IMR-90 (cell line): ENCODE measurements around the gene SUN5. TPM values are rescaled to one million over a fixed set of nuclear protein-coding genes. Genes with fewer than 3 reads are reported as not detected.

ENCODE experiments used
- ATAC-seq: fragments of 200-7000 bp; cut with Tn5 transposase; 2 replicates; pipeline ENCODE4 v1.9.1; 2020; ENCODE audit warnings: low read depth, mild to moderate bottlenecking, moderate library complexity
- BruUV-seq: library from RNA; stranded (reverse); fragments of 400-500 nt; replicated peaks from 2 replicates; lab custom pipeline; 2021; lab: Mats Ljungman, UMichigan
- CTCF ChIA-PET: fragments of 300-600 bp; formaldehyde crosslinking; extraction: SDS; loops from one replicate; lab custom pipeline; 2021; ENCODE audit warnings: antibody characterized with exemption; lab: Yijun Ruan, JAX
- POLR2A ChIA-PET: fragments of 300-600 bp; sonication (Branson Sonifier 250); formaldehyde crosslinking; loops from one replicate; lab custom pipeline; 2022; ENCODE audit warnings: antibody characterized with exemption; ENCODE audit not compliant: unreplicated experiment; lab: Charles Lee
- DNase-seq: peaks from one replicate; pipeline ENCODE4 v3.0.0; 2013
- H2AFZ ChIP-seq: replicated peaks from 2 replicates; pipeline ENCODE3; 2013; ENCODE audit warnings: low read length, mild to moderate bottlenecking; ENCODE audit not compliant: poor library complexity
- H2AK5ac ChIP-seq: 2 replicates; pipeline ENCODE4 v1.6.1; 2013; ENCODE audit warnings: low read depth, low read length, inconsistent platforms
- H2AK9ac ChIP-seq: replicated peaks from 2 replicates; pipeline ENCODE3; 2013; ENCODE audit warnings: mild to moderate bottlenecking, low read depth, low read length, moderate library complexity; ENCODE audit not compliant: poor library complexity
- H2BK120ac ChIP-seq: 2 replicates; pipeline ENCODE4 v1.6.1; 2013; ENCODE audit warnings: low read depth, low read length, inconsistent platforms
- H2BK15ac ChIP-seq: 3 replicates; pipeline ENCODE4 v1.6.1; 2013; ENCODE audit warnings: low read depth, low read length, inconsistent platforms
- H2BK20ac ChIP-seq: 2 replicates; pipeline ENCODE4 v1.6.1; 2013; ENCODE audit warnings: low read depth, mild to moderate bottlenecking, inconsistent platforms, low read length, moderate library complexity
- H2BK5ac ChIP-seq: 2 replicates; pipeline ENCODE4 v1.6.1; 2013; ENCODE audit warnings: mild to moderate bottlenecking, low read depth, low read length, inconsistent platforms; ENCODE audit not compliant: poor library complexity, severe bottlenecking
- H3K14ac ChIP-seq: replicated peaks from 2 replicates; pipeline ENCODE4 v1.6.1; 2013; ENCODE audit warnings: low read depth, low read length, inconsistent platforms
- H3K18ac ChIP-seq: 2 replicates; pipeline ENCODE4 v1.6.1; 2013; ENCODE audit warnings: low read depth, low read length, control low read depth
- H3K23ac ChIP-seq: 2 replicates; pipeline ENCODE4 v1.6.1; 2013; ENCODE audit warnings: low read depth, low read length, inconsistent platforms
- H3K27ac ChIP-seq: 2 replicates; pipeline ENCODE4 v1.5.1; 2013; ENCODE audit warnings: mild to moderate bottlenecking, control low read depth, low read length; ENCODE audit not compliant: insufficient read depth
- H3K27me3 ChIP-seq: 2 replicates; pipeline ENCODE4 v1.6.1; 2013; ENCODE audit warnings: low read length; ENCODE audit not compliant: control insufficient read depth, insufficient read depth
- H3K36me3 ChIP-seq: 2 replicates; pipeline ENCODE4 v1.6.1; 2013; ENCODE audit warnings: low read length, mixed read lengths; ENCODE audit not compliant: control insufficient read depth, insufficient read depth
- H3K4ac ChIP-seq: 2 replicates; pipeline ENCODE4 v1.6.1; 2013; ENCODE audit warnings: low read depth, low read length, inconsistent platforms
- H3K4me1 ChIP-seq: 2 replicates; pipeline ENCODE4 v1.6.1; 2013; ENCODE audit warnings: low read length, mixed read lengths; ENCODE audit not compliant: control insufficient read depth, insufficient read depth
- H3K4me2 ChIP-seq: 2 replicates; pipeline ENCODE4 v1.6.1; 2013; ENCODE audit warnings: low read depth, mild to moderate bottlenecking, control low read depth, low read length, moderate library complexity
- H3K4me3 ChIP-seq: 2 replicates; pipeline ENCODE4 v1.5.1; 2013; ENCODE audit warnings: low read depth, mild to moderate bottlenecking, control low read depth, low read length, moderate library complexity; ENCODE audit not compliant: insufficient read depth
- H3K56ac ChIP-seq: 2 replicates; pipeline ENCODE4 v1.6.1; 2013; ENCODE audit warnings: low read length, inconsistent platforms; ENCODE audit not compliant: insufficient read depth; ENCODE audit errors: extremely low read depth
- H3K79me1 ChIP-seq, 2 experiments: 2 replicates each; pipeline ENCODE4 v1.6.1; 2013; ENCODE audit warnings: low read length in 2 of 2, inconsistent platforms in 1 of 2, low read depth in 1 of 2
- H3K9ac ChIP-seq: 2 replicates; pipeline ENCODE4 v1.6.1; 2013; ENCODE audit warnings: low read depth, low read length, control low read depth
- H3K9me1 ChIP-seq: 2 replicates; pipeline ENCODE4 v1.6.1; 2013; ENCODE audit warnings: low read length, inconsistent platforms; ENCODE audit not compliant: insufficient read depth
- H3K9me3 ChIP-seq: 2 replicates; pipeline ENCODE4 v1.6.1; 2013; ENCODE audit warnings: low read length; ENCODE audit not compliant: control insufficient read depth, insufficient read depth
- H4K20me1 ChIP-seq: 2 replicates; pipeline ENCODE4 v1.6.1; 2013; ENCODE audit warnings: low read length, inconsistent platforms; ENCODE audit not compliant: insufficient read depth
- H4K5ac ChIP-seq: 2 replicates; pipeline ENCODE4 v1.6.1; 2013; ENCODE audit warnings: mild to moderate bottlenecking, low read depth, low read length, control low read depth
- H4K8ac ChIP-seq, 2 experiments: 2 replicates each; pipeline ENCODE4 v1.6.1; 2013; ENCODE audit warnings: low read depth in 2 of 2, low read length in 2 of 2, control low read depth in 1 of 2, inconsistent platforms in 1 of 2
- H4K91ac ChIP-seq: 2 replicates; pipeline ENCODE4 v1.6.1; 2013; ENCODE audit warnings: low read depth, low read length, inconsistent platforms; ENCODE audit not compliant: insufficient read depth
- FOS ChIP-seq: fragments of 150-350 bp; IDR thresholded peaks from 2 replicates; pipeline ENCODE4 v1.6.1; 2016; ENCODE audit warnings: low read depth, low read length
- WGBS, 2 experiments: methylation state at CpG; one replicate each; pipeline versions ENCODE4 v1.1.5 to v1.1.7; 2013; ENCODE audit warnings: missing lambda C conversion rate in 2 of 2; ENCODE audit not compliant: insufficient read length in 1 of 2; ENCODE audit errors: extremely low coverage in 2 of 2; 5-methylcytosine and 5-hydroxymethylcytosine counted together
- dilution Hi-C: fragments of 300-500 bp; cut with HindIII; formaldehyde crosslinking; loops from one replicate; pipeline ENCODE4 v1.14.3; 2018; ENCODE audit warnings: low sequenced_read_pairs; ENCODE audit not compliant: unreplicated experiment
- in situ Hi-C: fragments of 300-500 bp; cut with MboI; formaldehyde crosslinking; loops from 3 replicates; pipeline ENCODE4 v1.14.3; 2019; ENCODE audit warnings: low sequenced_read_pairs, inconsistent platforms, mixed read lengths
- intact Hi-C: fragments of 100-400 bp; cut with micrococcal nuclease; formaldehyde crosslinking; loops from 2 replicates; pipeline ENCODE4 v1.10.0; 2022
- polyA plus RNA-seq, 3 experiments: library from polyadenylated mRNA; depleted of rRNA; stranded (reverse); fragments of >200 nt; gene quantifications; 2 replicates each; pipeline ENCODE4 v1.2.3, GENCODE V29; 2012; ENCODE audit warnings: low replicate concordance in 1 of 3
- total RNA-seq: library from RNA; depleted of rRNA; stranded (reverse); fragments of >200 nt; gene quantifications from 2 replicates; pipeline ENCODE4 v1.2.3, GENCODE V29; 2012

SUN5 gene
- total and polyA plus RNA-seq, 2 of the 4 experiments (the other 2 are of a cell fraction): not detected

DNA sequence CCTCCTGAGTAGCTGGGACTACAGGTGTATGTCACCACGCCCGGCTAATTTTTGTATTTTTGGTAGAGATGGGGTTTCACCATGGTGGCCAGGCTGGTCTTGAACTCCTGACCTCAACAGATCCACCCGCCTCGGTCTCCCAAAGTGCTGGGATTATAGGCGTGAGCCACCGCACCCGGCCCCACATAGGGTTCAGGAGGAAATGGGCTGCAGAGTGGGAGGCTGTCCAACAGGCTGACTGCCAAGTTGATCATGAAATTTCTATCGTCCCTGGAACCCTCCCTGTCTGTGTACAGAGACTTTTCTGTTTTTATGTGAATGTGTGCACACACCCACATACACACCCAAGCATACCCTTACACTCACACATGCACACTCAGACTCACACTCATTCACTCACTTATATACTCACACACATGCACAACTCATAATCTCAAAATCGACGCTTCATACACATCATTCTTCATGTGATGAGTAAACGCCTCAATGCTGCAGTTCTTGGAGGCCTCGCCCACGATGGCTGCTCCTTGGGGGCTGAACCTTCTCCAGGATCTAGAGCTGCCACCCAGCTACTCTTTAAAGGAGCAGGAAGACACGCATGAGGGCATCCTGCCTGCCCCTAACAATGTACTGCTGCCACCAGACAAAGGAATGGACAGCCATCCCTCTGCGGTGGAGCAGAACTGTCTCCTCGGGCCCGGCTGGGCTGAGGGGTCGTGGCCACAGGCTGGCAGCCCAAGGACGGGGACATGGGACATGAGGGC lies 35.6 kb downstream of the SUN5 start:
- DNase-seq: no peak
- Histone ChIP-seq H2BK20ac (no peak overlapping the region), H3K23ac (no peak overlapping the region), H2BK120ac (no peak overlapping the region), H3K27me3 (peaks cover 14% of the 10 kb centered on the region), H3K9ac (no peak overlapping the region), H4K8ac (no peak overlapping the region), H2BK15ac (no peak overlapping the region), H3K27ac (no peak overlapping the region), H3K18ac (no peak overlapping the region), H3K56ac (no peak overlapping the region), H4K20me1 (no peaks in the 10 kb centered on the region), H3K9me3 (no peaks in the 10 kb centered on the region), H3K4me2 (no peak overlapping the region), H2AK9ac (no peak overlapping the region), H2BK5ac (no peak overlapping the region), H2AK5ac (no peak overlapping the region), H3K9me1 (no peaks in the 10 kb centered on the region), H4K91ac (no peak overlapping the region), H3K4me1 (no peaks in the 10 kb centered on the region), H3K36me3 (no peaks in the 10 kb centered on the region), H2AFZ (no peak overlapping the region), H3K4me3 (no peak overlapping the region), H3K14ac (no peak overlapping the region), H4K5ac (no peak overlapping the region), H3K79me1 (no peaks in the 10 kb centered on the region), H3K4ac (no peak overlapping the region)
- ChIA-PET POLR2A (no interaction called here), CTCF (no interaction called here)
- in situ Hi-C loops: no loop called here
- intact Hi-C loops: no loop called here
- no TSS peak for BruUV-seq
- no peak for ATAC-seq
- WGBS, 2 experiments: 8% methylated on average over 5 of the region's 19 CpGs; no CpG with 5 or more reads in 1 of the 2 experiments
- TF ChIP-seq FOS: no peak
- dilution Hi-C loops: no loop called here
